GM10248 (cell line): ENCODE measurements around the gene INSM2.

Experiments used
- CTCF ChIA-PET: fragments of 300-600 bp; sonication (Branson Sonifier 250); formaldehyde crosslinking; extraction: SDS; loops from one replicate; lab custom pipeline; 2021; ENCODE audit warnings: antibody characterized with exemption; lab: Yijun Ruan, JAX
- POLR2A ChIA-PET: fragments of 350-650 bp; sonication (Branson Sonifier 250); formaldehyde crosslinking; extraction: SDS; loops from one replicate; lab custom pipeline; 2020; ENCODE audit warnings: antibody characterized with exemption; lab: Yijun Ruan, JAX
- DNase-seq: peaks from one replicate; pipeline ENCODE4 v3.0.0; 2012; ENCODE audit errors: extremely low spot score
- TF ChIP-seq, protein P1 (sequence below): IDR thresholded peaks from 2 replicates; pipeline ENCODE4 v1.5.1; 2012; ENCODE audit warnings: mild to moderate bottlenecking, low read depth; ENCODE audit errors: extremely low read depth, missing control alignments, control extremely low read depth

The INSM2 gene

DNA sequence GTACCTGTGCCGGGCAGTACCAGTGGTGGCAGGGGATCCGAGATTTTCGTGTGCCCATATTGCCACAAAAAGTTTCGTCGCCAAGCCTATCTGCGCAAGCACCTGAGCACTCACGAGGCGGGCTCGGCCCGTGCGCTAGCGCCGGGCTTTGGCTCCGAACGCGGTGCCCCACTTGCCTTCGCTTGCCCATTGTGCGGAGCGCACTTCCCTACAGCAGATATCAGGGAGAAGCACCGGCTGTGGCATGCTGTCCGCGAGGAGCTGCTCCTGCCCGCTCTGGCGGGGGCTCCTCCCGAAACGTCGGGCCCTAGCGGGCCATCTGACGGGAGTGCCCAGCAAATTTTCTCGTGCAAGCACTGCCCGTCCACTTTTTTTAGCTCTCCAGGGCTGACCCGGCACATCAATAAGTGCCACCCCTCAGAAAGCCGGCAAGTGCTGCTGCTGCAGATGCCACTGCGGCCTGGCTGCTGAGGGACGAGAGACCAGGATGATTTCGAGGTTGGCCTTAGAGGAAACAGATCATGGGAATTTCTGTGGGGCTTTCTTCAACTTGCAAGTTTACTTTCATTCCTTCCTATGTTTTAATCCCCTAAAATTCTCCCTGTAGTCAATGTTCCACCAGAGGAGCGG lies 1.6 kb downstream of the INSM2 start:
- CTCF ChIA-PET, result interaction anchor here (0.7 kb wide), 1 partner anchor 151 kb away, joined by 3 read pairs; no protein-coding TSS in a partner anchor
- POLR2A ChIA-PET, result no interaction called here
- no peak for DNase-seq
- TF ChIP-seq, protein P1, sequence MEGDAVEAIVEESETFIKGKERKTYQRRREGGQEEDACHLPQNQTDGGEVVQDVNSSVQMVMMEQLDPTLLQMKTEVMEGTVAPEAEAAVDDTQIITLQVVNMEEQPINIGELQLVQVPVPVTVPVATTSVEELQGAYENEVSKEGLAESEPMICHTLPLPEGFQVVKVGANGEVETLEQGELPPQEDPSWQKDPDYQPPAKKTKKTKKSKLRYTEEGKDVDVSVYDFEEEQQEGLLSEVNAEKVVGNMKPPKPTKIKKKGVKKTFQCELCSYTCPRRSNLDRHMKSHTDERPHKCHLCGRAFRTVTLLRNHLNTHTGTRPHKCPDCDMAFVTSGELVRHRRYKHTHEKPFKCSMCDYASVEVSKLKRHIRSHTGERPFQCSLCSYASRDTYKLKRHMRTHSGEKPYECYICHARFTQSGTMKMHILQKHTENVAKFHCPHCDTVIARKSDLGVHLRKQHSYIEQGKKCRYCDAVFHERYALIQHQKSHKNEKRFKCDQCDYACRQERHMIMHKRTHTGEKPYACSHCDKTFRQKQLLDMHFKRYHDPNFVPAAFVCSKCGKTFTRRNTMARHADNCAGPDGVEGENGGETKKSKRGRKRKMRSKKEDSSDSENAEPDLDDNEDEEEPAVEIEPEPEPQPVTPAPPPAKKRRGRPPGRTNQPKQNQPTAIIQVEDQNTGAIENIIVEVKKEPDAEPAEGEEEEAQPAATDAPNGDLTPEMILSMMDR, result no peak

DNA sequence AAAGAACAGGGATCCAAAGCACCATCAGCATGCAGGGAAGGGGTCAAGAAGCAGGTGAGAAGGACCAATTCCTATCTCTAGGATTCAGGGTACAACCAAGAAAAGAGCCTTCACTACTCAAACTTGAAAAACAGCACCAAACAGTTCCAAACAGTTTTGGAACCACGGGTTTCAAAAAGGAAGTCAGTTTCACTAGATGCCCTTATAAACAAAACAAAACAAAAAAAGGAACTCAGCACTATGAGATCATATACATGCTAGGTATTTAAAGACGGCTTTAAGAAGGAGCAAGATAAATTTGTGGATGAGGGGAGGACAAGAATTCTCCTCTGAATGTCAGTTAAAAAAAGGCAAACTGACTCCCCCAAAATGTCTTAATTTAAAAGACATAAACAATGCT lies 6.0 kb downstream of the INSM2 start:
- no peak for DNase-seq
- CTCF ChIA-PET, result no interaction called here
- TF ChIP-seq, protein P1, result no peak
- POLR2A ChIA-PET, result no interaction called here

DNA sequence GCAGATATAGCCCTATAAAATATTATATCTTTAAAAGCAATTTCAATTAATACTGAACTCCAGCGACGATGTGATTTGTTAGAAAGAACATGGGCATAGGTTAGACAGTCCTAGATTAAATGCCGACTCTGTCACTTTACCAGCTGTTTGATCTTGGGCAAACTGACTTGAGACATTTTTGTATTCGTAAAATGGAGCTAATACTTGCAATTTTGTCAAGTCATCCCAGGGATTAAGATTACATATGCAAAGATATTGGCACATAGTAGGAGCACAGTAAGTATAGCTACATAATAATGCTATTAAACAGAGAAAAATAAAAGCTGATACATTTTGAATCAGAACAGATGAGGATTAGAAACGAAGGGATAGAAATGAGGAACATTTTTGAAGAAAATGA lies 9.0 kb downstream of the INSM2 start:
- CTCF ChIA-PET, result interaction anchor here (1.1 to 1.4 kb wide), 3 partner anchors 10 to 32 kb away, joined by 3 to 6 read pairs (median 3); no protein-coding TSS in a partner anchor
- POLR2A ChIA-PET, result no interaction called here
- TF ChIP-seq, protein P1, result no peak
- no peak for DNase-seq

DNA sequence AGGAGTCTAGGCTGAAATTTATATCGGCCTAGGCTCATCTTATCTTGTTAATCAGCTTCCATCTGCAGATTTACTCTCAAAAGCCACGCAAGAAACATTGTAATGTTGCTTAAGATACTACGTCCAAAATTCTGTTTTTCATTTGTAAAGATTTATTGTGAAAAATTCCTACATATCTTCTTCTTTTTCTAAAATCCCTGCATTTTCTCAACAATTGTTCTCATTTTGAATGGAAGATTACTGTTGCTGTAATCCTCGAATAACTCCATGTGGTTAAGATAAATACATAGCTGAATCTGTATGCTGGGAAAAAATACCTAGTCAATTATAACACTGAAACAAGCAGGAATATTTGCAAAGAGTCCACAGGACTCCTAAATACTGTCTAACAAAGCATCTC lies 15.6 kb downstream of the INSM2 start:
- ChIA-PET CTCF (interaction anchor here (1.3 kb wide), 1 partner anchor 9 kb away, joined by 4 read pairs; no protein-coding TSS in a partner anchor), POLR2A (no interaction called here)

DNA sequence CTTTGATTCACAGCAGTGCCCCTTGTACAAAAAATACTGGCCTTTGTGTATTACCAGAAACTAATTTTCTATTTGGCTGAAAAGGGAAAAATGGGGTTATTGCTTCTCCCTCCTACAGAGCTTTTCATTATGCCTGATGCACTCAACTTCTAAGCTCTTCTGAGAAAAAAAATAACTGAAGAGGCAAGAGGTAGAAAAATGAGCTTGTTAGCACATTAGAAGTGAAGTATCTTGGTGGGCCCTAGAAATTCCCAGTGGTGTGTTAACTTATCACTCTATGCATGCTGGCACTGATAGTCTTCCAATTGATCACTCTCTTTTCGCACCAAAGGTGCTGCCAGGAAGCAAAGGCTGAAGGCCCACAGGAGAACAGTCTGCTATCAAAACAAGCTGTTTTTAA lies 17.1 kb downstream of the INSM2 start:
- ChIA-PET CTCF (interaction anchor here (0.8 to 2.6 kb wide), 4 partner anchors 8 to 133 kb away, joined by 3 to 6 read pairs (median 4); partner anchors contain the start of gene INSM2), POLR2A (no interaction called here)
- TF ChIP-seq, protein P1, result no peak
- no peak for DNase-seq

More for the DNA sequence above, 15.6 kb downstream of the INSM2 start:
- DNase-seq, result no peak
- TF ChIP-seq, protein P1, result no peak

DNA sequence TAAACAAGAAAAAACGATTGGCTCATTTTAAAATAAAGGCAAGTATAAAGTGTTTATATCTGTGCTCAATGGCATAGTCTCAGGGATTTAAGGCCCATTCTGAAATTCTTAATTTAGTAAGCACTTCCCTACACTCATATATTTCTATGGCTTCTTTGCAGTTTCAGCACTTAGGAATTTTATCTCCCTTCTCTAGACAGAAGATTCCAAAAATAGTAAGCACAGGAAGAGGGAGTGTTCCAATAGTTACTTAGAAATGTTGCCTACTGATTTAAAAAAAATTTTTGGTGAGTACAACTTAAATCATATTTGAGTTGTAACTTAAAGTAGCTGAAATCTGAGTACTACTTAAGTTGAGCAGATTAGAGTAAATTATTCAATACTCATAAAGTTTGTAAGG lies 19.8 kb downstream of the INSM2 start:
- TF ChIP-seq, protein P1, result no peak
- no peak for DNase-seq
- CTCF ChIA-PET, result interaction anchor here (2.6 kb wide), 1 partner anchor 11 kb away, joined by 6 read pairs; no protein-coding TSS in a partner anchor
- POLR2A ChIA-PET, result no interaction called here
